Dendritic cell treated with granulocyte-macrophage colony-stimulating factor and Interleukin-4, amounts not matched to agents 40 ng/mL and 50 ng/mL, for 4 days (primary cell): Measurements from ENCODE around the gene COL4A5.
"Not testable (repeated sequence)": the region's sequence is repeated elsewhere in the genome, so short reads cannot be mapped to it uniquely, and the experiment has no call there.

ENCODE experiments used
- H3K27ac Mint-ChIP-seq: one replicate; pipeline ENCODE4 v1.8.0; 2022; ENCODE audit warnings: mild to moderate bottlenecking, mixed read lengths
- H3K27me3 Mint-ChIP-seq: one replicate; pipeline ENCODE4 v1.8.0; 2022; ENCODE audit warnings: mild to moderate bottlenecking, mixed read lengths
- H3K36me3 Mint-ChIP-seq: one replicate; pipeline ENCODE4 v1.8.0; 2022; ENCODE audit warnings: low read depth, mixed read lengths
- H3K4me1 Mint-ChIP-seq: one replicate; pipeline ENCODE4 v1.8.0; 2022; ENCODE audit warnings: low read depth, mixed read lengths
- H3K4me3 Mint-ChIP-seq: one replicate; pipeline ENCODE4 v1.8.0; 2022; ENCODE audit warnings: mild to moderate bottlenecking, moderate library complexity, mixed read lengths
- H3K9me3 Mint-ChIP-seq: one replicate; pipeline ENCODE4 v1.8.0; 2022; ENCODE audit warnings: mixed read lengths
- intact Hi-C: fragments of 100-400 bp; cut with micrococcal nuclease; formaldehyde crosslinking; loops from one replicate; pipeline ENCODE4 v1.15.0; 2022

Gene COL4A5

DNA sequence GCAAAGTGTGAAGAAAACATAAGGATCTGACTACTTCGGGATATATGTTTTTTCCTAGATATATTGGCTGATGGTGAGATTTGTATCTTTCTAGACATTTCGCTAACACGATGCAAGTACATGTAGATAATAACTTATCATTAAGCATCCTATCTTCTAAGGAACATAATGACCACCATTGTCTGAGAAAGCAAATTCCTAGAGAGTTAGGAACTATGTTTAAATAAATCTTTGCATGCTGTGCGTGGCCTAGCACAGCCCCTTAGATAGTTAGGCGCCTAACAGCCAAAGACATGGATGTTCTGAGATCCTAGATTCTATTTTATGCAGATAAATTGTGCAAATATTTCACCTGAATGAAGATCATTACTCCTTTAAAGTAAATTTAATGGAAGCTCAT, 4.4 kb upstream of the COL4A5 start:
- peaks cover 9% of the 10 kb centered on the region for H3K4me1 Mint-ChIP-seq
- intact Hi-C loops: no loop called here
- H3K4me3 Mint-ChIP-seq: no peak overlapping the region
- no peaks in the 10 kb centered on the region for H3K9me3 Mint-ChIP-seq
- peaks cover 23% of the 10 kb centered on the region for H3K27me3 Mint-ChIP-seq
- no peaks in the 10 kb centered on the region for H3K36me3 Mint-ChIP-seq
- H3K27ac Mint-ChIP-seq: no peak overlapping the region

DNA sequence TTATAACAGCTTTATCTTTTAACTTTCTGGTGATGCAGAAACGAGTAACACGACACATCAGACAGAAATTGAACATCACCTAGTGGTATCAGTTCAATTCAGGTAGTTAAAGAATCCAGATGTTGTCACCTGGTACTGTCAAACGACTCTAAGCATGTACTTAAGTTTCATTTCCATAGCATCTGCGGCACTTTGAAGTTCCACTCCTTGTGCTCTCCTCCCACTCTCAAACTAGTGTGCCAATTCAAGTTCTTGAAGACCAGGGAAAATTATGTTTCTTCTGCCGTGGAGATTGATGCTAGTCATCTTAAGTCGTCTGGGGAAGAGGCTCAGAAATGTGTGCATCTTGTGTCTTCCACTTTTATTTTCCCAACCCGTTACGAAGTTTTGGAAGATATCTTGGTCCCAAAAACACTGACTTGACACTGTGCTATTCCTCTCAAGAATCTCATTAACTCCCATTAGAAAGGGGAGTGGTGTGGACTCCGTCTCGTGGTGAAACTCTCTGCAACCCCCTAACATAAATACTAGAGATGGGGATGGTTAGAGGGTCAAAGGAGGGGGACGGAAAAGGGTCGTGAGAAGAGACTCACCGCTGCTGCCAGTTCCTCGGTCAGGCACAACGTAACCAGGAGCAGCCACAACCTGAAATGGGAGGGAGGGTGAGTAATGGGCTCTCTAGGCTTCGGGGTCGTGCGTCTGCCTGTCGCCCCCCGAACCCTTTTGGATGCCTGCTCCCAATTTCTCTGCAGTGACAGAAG, 2.1 kb upstream of the COL4A5 start:
- Mint-ChIP-seq H3K27me3 (peaks cover 28% of the 10 kb centered on the region), H3K9me3 (no peaks in the 10 kb centered on the region), H3K4me1 (peaks cover 9% of the 10 kb centered on the region), H3K27ac (no peak overlapping the region), H3K36me3 (no peaks in the 10 kb centered on the region), H3K4me3 (no peak overlapping the region)
- intact Hi-C loops: no loop called here

GRCh38 chrX:108438110-108438623, 1.5 kb upstream of the COL4A5 start, which contains the start of gene COL4A6:
TSS of gene COL4A6 (minus strand) at chrX:108438422. CDS start at chrX:108438196, 226 bp downstream.
- no peak within 1 kb of the TSS for H3K4me3 Mint-ChIP-seq
- peaks cover 28% of the 10 kb centered on the region for H3K27me3 Mint-ChIP-seq

GRCh38 chrX:108439961-108440696, 491 bp downstream of the COL4A5 start:
- Mint-ChIP-seq H3K27me3 (peaks cover 28% of the 10 kb centered on the region), H3K4me1 (peaks cover 9% of the 10 kb centered on the region), H3K36me3 (no peaks in the 10 kb centered on the region), H3K4me3 (peak overlapping the region; percentile 69), H3K9me3 (no peaks in the 10 kb centered on the region), H3K27ac (no peak overlapping the region)
- intact Hi-C loops: no loop called here

More at GRCh38 chrX:108438110-108438623, 1.5 kb upstream of the COL4A5 start, which contains the start of gene COL4A6:
- H3K9me3 Mint-ChIP-seq: no peaks in the 10 kb centered on the region
- no peaks in the 10 kb centered on the region for H3K36me3 Mint-ChIP-seq
- intact Hi-C loops: no loop called here
- peaks cover 9% of the 10 kb centered on the region for H3K4me1 Mint-ChIP-seq
- H3K27ac Mint-ChIP-seq: no peak within 1 kb of the TSS

GRCh38 chrX:108442901-108443464, 3.3 kb downstream of the COL4A5 start:
- H3K27ac Mint-ChIP-seq: no peak overlapping the region
- peaks cover 9% of the 10 kb centered on the region for H3K4me1 Mint-ChIP-seq
- no peaks in the 10 kb centered on the region for H3K9me3 Mint-ChIP-seq
- intact Hi-C loops: no loop called here
- peaks cover 22% of the 10 kb centered on the region for H3K27me3 Mint-ChIP-seq
- no peaks in the 10 kb centered on the region for H3K36me3 Mint-ChIP-seq
- no peak overlapping the region for H3K4me3 Mint-ChIP-seq

- Mint-ChIP-seq H3K27me3 (no peaks in the 10 kb centered on the region), H3K27ac (no peak overlapping the region), H3K9me3 (no peaks in the 10 kb centered on the region), H3K4me1 (no peaks in the 10 kb centered on the region), H3K36me3 (no peaks in the 10 kb centered on the region), H3K4me3 (no peak overlapping the region)
- intact Hi-C loops: no loop called here
Observed at GRCh38 chrX:108447303-108447702, 7.7 kb downstream of the COL4A5 start.

DNA sequence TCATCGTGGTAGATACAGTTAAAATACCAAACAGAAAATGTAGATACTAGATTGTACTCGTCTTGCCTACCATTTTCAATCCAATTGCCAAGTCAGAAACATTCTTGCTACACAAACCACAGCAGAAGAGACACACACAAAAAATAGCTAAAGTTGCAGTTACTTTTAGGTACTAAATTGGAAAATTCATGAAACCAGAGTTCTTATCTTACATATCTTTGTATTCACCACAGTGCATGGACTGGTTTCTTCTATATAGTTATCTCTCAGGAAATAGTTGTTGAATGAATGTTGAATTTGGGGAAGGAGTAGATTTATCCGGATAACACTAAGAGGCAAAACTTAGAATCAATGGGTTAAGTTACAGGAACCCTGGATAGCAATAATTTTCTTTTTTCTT, 14.2 kb downstream of the COL4A5 start:
- no peak overlapping the region for H3K4me3 Mint-ChIP-seq
- no peaks in the 10 kb centered on the region for H3K9me3 Mint-ChIP-seq
- H3K4me1 Mint-ChIP-seq: no peaks in the 10 kb centered on the region
- H3K27me3 Mint-ChIP-seq: no peaks in the 10 kb centered on the region
- H3K36me3 Mint-ChIP-seq: no peaks in the 10 kb centered on the region
- H3K27ac Mint-ChIP-seq: no peak overlapping the region
- intact Hi-C loops: no loop called here

- H3K4me1 Mint-ChIP-seq: no peaks in the 10 kb centered on the region
- no peaks in the 10 kb centered on the region for H3K9me3 Mint-ChIP-seq
- no peak overlapping the region for H3K4me3 Mint-ChIP-seq
- H3K27me3 Mint-ChIP-seq: no peaks in the 10 kb centered on the region
- intact Hi-C loops: no loop called here
- no peaks in the 10 kb centered on the region for H3K36me3 Mint-ChIP-seq
- H3K27ac Mint-ChIP-seq: no peak overlapping the region
Observed at GRCh38 chrX:108456971-108457477, 17.4 kb downstream of the COL4A5 start.

GRCh38 chrX:108464604-108465003, 25.0 kb downstream of the COL4A5 start:
- Mint-ChIP-seq H3K36me3 (no peaks in the 10 kb centered on the region), H3K4me3 (no peak overlapping the region)

DNA sequence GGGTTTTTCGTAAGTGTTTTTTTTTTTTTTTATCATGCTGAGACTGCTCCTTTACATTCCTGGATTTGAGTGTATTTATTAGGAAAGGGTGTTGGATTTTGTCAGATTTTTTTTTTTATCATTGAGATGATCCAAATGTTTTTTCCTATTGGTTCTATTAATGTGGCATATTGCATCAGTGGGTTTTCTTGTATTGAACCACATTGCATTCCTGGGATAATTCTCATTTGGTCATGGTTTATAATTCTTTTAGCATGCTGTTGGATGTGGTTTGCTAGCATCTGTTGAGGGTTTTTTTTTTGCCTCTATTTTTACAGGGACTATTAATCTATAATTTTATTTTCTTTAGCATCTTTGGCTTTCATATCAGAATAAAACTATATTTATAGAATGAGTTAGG, 28.8 kb downstream of the COL4A5 start:
- Mint-ChIP-seq H3K4me3 (no peak overlapping the region), H3K9me3 (no peaks in the 10 kb centered on the region), H3K27ac (no peak overlapping the region), H3K4me1 (no peaks in the 10 kb centered on the region), H3K27me3 (no peaks in the 10 kb centered on the region), H3K36me3 (no peaks in the 10 kb centered on the region)
- intact Hi-C loops: no loop called here

More at GRCh38 chrX:108464604-108465003, 25.0 kb downstream of the COL4A5 start:
- no peak overlapping the region for H3K27ac Mint-ChIP-seq
- H3K9me3 Mint-ChIP-seq: no peaks in the 10 kb centered on the region
- no peaks in the 10 kb centered on the region for H3K27me3 Mint-ChIP-seq
- intact Hi-C loops: no loop called here
- no peaks in the 10 kb centered on the region for H3K4me1 Mint-ChIP-seq

DNA sequence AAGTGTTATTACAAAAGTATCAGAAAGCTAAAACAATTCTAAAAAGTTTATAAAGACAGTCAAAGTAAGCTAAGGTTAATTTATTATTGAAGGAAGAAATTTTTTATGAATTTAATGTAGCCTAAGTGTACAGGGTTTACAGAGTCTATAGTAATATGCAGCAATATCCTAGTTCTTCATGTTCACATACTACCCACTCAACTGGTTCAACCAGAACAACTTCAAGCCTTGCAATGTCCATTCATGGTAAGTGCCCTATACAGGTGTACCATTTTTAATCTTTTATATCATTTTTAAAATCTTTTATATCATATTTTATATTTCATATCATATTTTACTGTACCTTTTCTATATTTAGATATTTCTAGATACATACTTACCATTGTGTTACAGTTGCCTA, 34.3 kb downstream of the COL4A5 start:
- no peaks in the 10 kb centered on the region for H3K9me3 Mint-ChIP-seq
- no peaks in the 10 kb centered on the region for H3K27me3 Mint-ChIP-seq
- H3K27ac Mint-ChIP-seq: no peak overlapping the region
- H3K4me3 Mint-ChIP-seq: no peak overlapping the region
- no peaks in the 10 kb centered on the region for H3K36me3 Mint-ChIP-seq
- H3K4me1 Mint-ChIP-seq: no peaks in the 10 kb centered on the region
- intact Hi-C loops: no loop called here

DNA sequence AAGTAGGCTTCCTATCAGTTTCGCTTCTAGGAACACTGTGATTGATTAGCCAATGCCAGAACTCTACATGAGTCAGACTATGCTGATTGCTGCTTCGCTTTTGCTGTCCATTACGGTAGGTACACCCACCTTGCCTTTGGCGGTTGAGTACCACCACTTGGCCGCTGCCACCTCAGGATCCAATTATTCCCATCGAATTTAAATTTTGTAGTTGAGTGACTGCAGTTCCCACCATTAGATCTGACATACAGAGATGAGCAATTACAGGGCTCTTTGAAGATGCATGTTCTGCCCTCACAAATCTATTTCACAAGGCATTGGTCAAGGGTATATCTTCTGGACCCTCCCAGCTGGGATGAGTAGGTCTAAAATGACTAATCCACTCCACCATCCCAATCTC, 41.9 kb downstream of the COL4A5 start:
- H3K27ac Mint-ChIP-seq, H3K36me3 Mint-ChIP-seq, H3K9me3 Mint-ChIP-seq, H3K27me3 Mint-ChIP-seq, H3K4me1 Mint-ChIP-seq, H3K4me3 Mint-ChIP-seq, intact Hi-C loops: not testable (repeated sequence)

GRCh38 chrX:108484251-108484650, 44.6 kb downstream of the COL4A5 start:
- Mint-ChIP-seq H3K36me3 (no peaks in the 10 kb centered on the region), H3K27ac (no peak overlapping the region), H3K4me3 (no peak overlapping the region)

DNA sequence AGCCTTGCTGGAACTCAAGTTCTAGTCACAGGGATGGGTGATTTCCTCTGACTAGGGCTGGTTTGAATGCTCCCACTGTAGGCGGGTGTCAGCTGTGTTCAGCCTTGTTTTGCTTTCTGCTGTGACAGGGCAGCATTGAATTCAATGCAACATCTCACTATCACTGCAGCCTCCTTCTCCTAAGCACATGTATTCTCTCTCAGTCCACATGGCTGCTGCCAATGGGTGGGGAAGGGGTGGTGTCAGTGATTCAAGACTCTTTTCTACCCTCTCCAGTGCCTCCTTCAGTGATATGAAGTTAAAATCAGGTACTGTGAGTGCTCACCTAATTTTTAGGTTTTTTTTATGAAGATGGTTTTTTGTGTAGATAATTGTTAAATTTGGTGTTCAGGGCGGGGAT, 46.3 kb downstream of the COL4A5 start:
- H3K27ac Mint-ChIP-seq: no peak overlapping the region
- H3K36me3 Mint-ChIP-seq: no peaks in the 10 kb centered on the region
- no peaks in the 10 kb centered on the region for H3K27me3 Mint-ChIP-seq
- H3K4me3 Mint-ChIP-seq: no peak overlapping the region
- H3K4me1 Mint-ChIP-seq: no peaks in the 10 kb centered on the region
- intact Hi-C loops: no loop called here
- no peaks in the 10 kb centered on the region for H3K9me3 Mint-ChIP-seq

More at GRCh38 chrX:108484251-108484650, 44.6 kb downstream of the COL4A5 start:
- H3K9me3 Mint-ChIP-seq: no peaks in the 10 kb centered on the region
- no peaks in the 10 kb centered on the region for H3K27me3 Mint-ChIP-seq
- intact Hi-C loops: no loop called here
- no peaks in the 10 kb centered on the region for H3K4me1 Mint-ChIP-seq
